ENCODE measurements around the gene RALGAPA2.

GRCh38 chr20:20711413-20711812 lies 1.0 kb downstream of the RALGAPA2 start:
- no peak for TF ChIP-seq CTCF (conservative IDR thresholded peaks at IDR 0.05 in 1 of 2, IDR thresholded peaks at IDR 0.05 in 1 of 2; ENCODE audit: low read depth in 1 of 2, low read length in 2 of 2)
- no peak for TF ChIP-seq EZH2 (IDR thresholded peaks at IDR 0.05; ENCODE audit: low read length, missing control alignments)
